HEK293 (cell line): ENCODE data around the gene DPYD.

Source experiments
- CTCF ChIA-PET: fragments of 350-600 bp; formaldehyde crosslinking; extraction: SDS; loops from one replicate; lab custom pipeline; 2021; ENCODE audit warnings: antibody characterized with exemption; lab: Yijun Ruan, JAX
- POLR2A ChIA-PET: fragments of 300-600 bp; formaldehyde crosslinking; extraction: SDS; loops from one replicate; lab custom pipeline; 2020; ENCODE audit warnings: antibody characterized with exemption, inconsistent platforms; lab: Yijun Ruan, JAX
- H3K27ac ChIP-seq: fragments of 200-500 bp; sonication (Bioruptor generic); 2 replicates; pipeline ENCODE4 v1.5.1; 2014; ENCODE audit warnings: low read depth, low read length, control low read depth, inconsistent platforms; ENCODE audit errors: extremely low read depth
- H3K36me3 ChIP-seq, 2 experiments: fragments of 200-500 bp in 1 of 2; sonication (Bioruptor generic) in 1 of 2; 1 replicate in 1 of 2; 2 replicates in 1 of 2; pipeline ENCODE4 v1.5.1; 2014 to 2017; ENCODE audit warnings: inconsistent platforms in 2 of 2, low read length in 2 of 2; ENCODE audit not compliant: control insufficient read depth in 2 of 2, insufficient read depth in 1 of 2
- H3K4me1 ChIP-seq: fragments of 200-500 bp; sonication (Bioruptor generic); 2 replicates; pipeline ENCODE4 v1.5.1; 2014; ENCODE audit warnings: mild to moderate bottlenecking, low read length, inconsistent platforms; ENCODE audit not compliant: control insufficient read depth, insufficient read depth
- H3K4me3 ChIP-seq: 2 replicates; pipeline ENCODE4 v1.5.1; 2011; ENCODE audit warnings: low read depth, mild to moderate bottlenecking, control low read depth, low read length, moderate library complexity
- H3K9me3 ChIP-seq: fragments of 200-500 bp; sonication (Bioruptor generic); 2 replicates; pipeline ENCODE4 v1.5.1; 2014; ENCODE audit warnings: low read depth, low read length, inconsistent platforms; ENCODE audit not compliant: control insufficient read depth, insufficient read depth
- EGR2 ChIP-seq: fragments of 450-650 bp; formaldehyde crosslinking; IDR thresholded peaks from 2 replicates; pipeline ENCODE4 v1.5.1; 2016; ENCODE audit warnings: low read depth, missing biosample characterization, missing genetic modification characterization
- IKZF3 ChIP-seq: fragments of 450-650 bp; IDR thresholded peaks from 2 replicates; pipeline ENCODE4 v1.5.0; 2018; ENCODE audit warnings: missing biosample characterization, mild to moderate bottlenecking, missing genetic modification characterization, moderate library complexity
- ZBTB48 ChIP-seq: fragments of 450-650 bp; formaldehyde crosslinking; IDR thresholded peaks from 2 replicates; pipeline ENCODE4 v1.5.1; 2016; ENCODE audit warnings: missing biosample characterization, missing genetic modification characterization
- ZBTB7A ChIP-seq: fragments of 450-650 bp; formaldehyde crosslinking; IDR thresholded peaks from 2 replicates; pipeline ENCODE4 v1.5.1; 2016; ENCODE audit warnings: low read depth, missing biosample characterization, missing genetic modification characterization
- ZFP3 ChIP-seq: fragments of 450-650 bp; formaldehyde crosslinking; IDR thresholded peaks from 2 replicates; pipeline ENCODE4 v1.5.1; 2016; ENCODE audit warnings: low read depth, missing biosample characterization, missing genetic modification characterization
- ZNF174 ChIP-seq: fragments of 450-650 bp; formaldehyde crosslinking; IDR thresholded peaks from 2 replicates; pipeline ENCODE4 v1.5.0; 2017; ENCODE audit warnings: missing biosample characterization, mild to moderate bottlenecking, missing genetic modification characterization
- ZNF274 ChIP-seq, 2 experiments: fragments of 200-500 bp in 1 of 2; fragments of 450-650 bp in 1 of 2; sonication (Bioruptor generic) in 1 of 2; formaldehyde crosslinking in 1 of 2; IDR thresholded peaks; 2 replicates each; pipeline versions ENCODE4 v1.5.1 to v1.6.1; 2014 to 2016; ENCODE audit warnings: borderline replicate concordance in 1 of 2, inconsistent platforms in 1 of 2, low read length in 1 of 2, missing biosample characterization in 1 of 2, missing genetic modification characterization in 1 of 2
- ZNF341 ChIP-seq: fragments of 450-650 bp; formaldehyde crosslinking; IDR thresholded peaks from 2 replicates; pipeline ENCODE4; 2016; ENCODE audit warnings: low read depth, missing biosample characterization, missing genetic modification characterization
- ZNF398 ChIP-seq: fragments of 450-650 bp; formaldehyde crosslinking; IDR thresholded peaks from 2 replicates; pipeline ENCODE4 v1.5.1; 2017; ENCODE audit warnings: missing biosample characterization, missing genetic modification characterization
- ZNF518A ChIP-seq: fragments of 450-650 bp; formaldehyde crosslinking; conservative IDR thresholded peaks from 2 replicates; pipeline ENCODE4 v1.5.1; 2016; ENCODE audit warnings: low read depth, missing biosample characterization, missing genetic modification characterization
- ZNF600 ChIP-seq: fragments of 450-650 bp; formaldehyde crosslinking; IDR thresholded peaks from 2 replicates; pipeline ENCODE4 v1.5.1; 2016; ENCODE audit warnings: missing biosample characterization, missing genetic modification characterization
- ZNF610 ChIP-seq: fragments of 450-650 bp; formaldehyde crosslinking; IDR thresholded peaks from 2 replicates; pipeline ENCODE4 v1.5.1; 2016; ENCODE audit warnings: missing biosample characterization, missing genetic modification characterization, borderline replicate concordance
- ZNF658 ChIP-seq: fragments of 450-650 bp; formaldehyde crosslinking; IDR thresholded peaks from 2 replicates; pipeline ENCODE4; 2016; ENCODE audit warnings: missing biosample characterization, missing genetic modification characterization
- ZNF791 ChIP-seq: fragments of 450-650 bp; formaldehyde crosslinking; IDR thresholded peaks from 2 replicates; pipeline ENCODE4 v1.5.1; 2016; ENCODE audit warnings: missing biosample characterization, missing genetic modification characterization
- ZSCAN16 ChIP-seq: fragments of 450-650 bp; formaldehyde crosslinking; IDR thresholded peaks from 2 replicates; pipeline ENCODE4 v1.5.1; 2016; ENCODE audit warnings: missing biosample characterization, missing genetic modification characterization
- TF ChIP-seq, protein P1 (sequence below): fragments of 450-650 bp; formaldehyde crosslinking; IDR thresholded peaks from 2 replicates; pipeline ENCODE4 v1.5.1; 2016; ENCODE audit warnings: missing biosample characterization, missing genetic modification characterization

Gene DPYD

GRCh38 chr1:97196825-97197516, 723.9 kb downstream of the DPYD start (continued):
- TF ChIP-seq ZNF274 (IDR thresholded peaks at IDR 0.05; ENCODE audit: low read length): no peak
- TF ChIP-seq ZNF274 (tag by site-specific recombination; IDR thresholded peaks at IDR 0.05; ENCODE audit: borderline replicate concordance): no peak
- TF ChIP-seq ZBTB48: no peak
- TF ChIP-seq, protein P1, sequence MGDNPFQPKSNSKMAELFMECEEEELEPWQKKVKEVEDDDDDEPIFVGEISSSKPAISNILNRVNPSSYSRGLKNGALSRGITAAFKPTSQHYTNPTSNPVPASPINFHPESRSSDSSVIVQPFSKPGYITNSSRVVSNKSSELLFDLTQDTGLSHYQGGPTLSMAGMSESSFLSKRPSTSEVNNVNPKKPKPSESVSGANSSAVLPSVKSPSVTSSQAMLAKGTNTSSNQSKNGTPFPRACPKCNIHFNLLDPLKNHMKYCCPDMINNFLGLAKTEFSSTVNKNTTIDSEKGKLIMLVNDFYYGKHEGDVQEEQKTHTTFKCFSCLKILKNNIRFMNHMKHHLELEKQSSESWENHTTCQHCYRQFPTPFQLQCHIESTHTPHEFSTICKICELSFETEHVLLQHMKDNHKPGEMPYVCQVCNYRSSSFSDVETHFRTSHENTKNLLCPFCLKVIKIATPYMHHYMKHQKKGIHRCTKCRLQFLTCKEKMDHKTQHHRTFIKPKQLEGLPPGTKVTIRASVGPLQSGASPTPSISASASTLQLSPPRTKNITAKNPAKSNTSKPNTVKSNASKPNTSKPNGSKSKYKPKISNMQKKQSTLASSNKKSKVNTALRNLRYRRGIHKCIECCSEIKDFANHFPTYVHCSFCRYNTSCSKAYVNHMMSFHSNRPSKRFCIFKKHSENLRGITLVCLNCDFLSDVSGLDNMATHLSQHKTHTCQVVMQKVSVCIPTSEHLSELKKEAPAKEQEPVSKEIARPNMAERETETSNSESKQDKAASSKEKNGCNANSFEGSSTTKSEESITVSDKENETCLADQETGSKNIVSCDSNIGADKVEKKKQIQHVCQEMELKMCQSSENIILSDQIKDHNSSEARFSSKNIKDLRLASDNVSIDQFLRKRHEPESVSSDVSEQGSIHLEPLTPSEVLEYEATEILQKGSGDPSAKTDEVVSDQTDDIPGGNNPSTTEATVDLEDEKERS (tag by site-specific recombination): no peak
- no peak for TF ChIP-seq ZNF341 (tag by site-specific recombination)

GRCh38 chr1:97192872-97193572, 727.8 kb downstream of the DPYD start:
- no peak overlapping the region for H3K27ac ChIP-seq
- TF ChIP-seq ZNF518A (tag by site-specific recombination): no peak
- TF ChIP-seq IKZF3: no peak
- TF ChIP-seq ZNF791 (tag by site-specific recombination): no peak
- no peak for TF ChIP-seq ZNF658
- TF ChIP-seq ZNF174 (tag by site-specific recombination): no peak
- no peak for TF ChIP-seq ZNF600 (tag by site-specific recombination)
- TF ChIP-seq ZNF610 (tag by site-specific recombination): no peak
- TF ChIP-seq ZFP3 (tag by site-specific recombination): no peak
- no peak for TF ChIP-seq EGR2 (tag by site-specific recombination)
- no peak for TF ChIP-seq ZBTB7A (tag by site-specific recombination)
- TF ChIP-seq ZNF398 (tag by site-specific recombination): no peak
- no peak for TF ChIP-seq ZSCAN16 (tag by site-specific recombination)
- POLR2A ChIA-PET: no interaction called here

More at GRCh38 chr1:97192872-97193572, 727.8 kb downstream of the DPYD start:
- no peak overlapping the region for H3K4me3 ChIP-seq
- no peaks in the 10 kb centered on the region for H3K36me3 ChIP-seq
- CTCF ChIA-PET: no interaction called here
- no peaks in the 10 kb centered on the region for H3K9me3 ChIP-seq
- H3K4me1 ChIP-seq: no peaks in the 10 kb centered on the region
